Measurements from ENCODE around the gene TMEM127.
"Not testable (repeated sequence)": the region's sequence is repeated elsewhere in the genome, so short reads cannot be mapped to it uniquely, and the experiment has no call there.

The TMEM127 gene

GRCh38 chr2:96240341-96241038, 25.3 kb downstream of the TMEM127 start:
- no peak for DNase-seq (ENCODE audit: low spot score)

DNA sequence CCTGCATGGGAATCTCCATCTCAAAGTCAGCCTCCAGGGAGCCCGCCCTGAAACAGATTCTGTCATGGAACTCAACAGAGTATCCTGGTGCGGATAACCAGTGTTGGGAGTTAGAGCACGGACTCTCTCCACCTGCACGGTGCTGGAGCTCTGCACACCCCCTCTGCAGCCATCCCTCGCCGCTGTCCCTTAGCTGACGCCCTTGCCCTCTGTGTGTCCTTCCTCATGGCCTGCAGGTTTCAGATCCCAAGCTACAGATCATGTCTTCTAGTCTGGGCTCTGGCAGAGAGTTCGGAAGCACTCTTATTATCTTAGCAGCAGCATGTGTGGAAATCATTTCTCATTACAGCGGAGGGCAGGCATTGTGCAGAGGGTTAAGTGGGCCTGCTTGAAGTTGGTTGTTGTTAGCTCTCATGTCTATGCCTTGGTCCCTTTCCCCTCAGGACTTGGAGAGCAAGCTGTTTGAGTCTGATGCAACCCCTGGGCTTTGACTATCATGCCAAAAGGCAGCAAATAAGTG, 26.0 kb downstream of the TMEM127 start:
- DNase-seq (ENCODE audit: low spot score), result no peak

DNA sequence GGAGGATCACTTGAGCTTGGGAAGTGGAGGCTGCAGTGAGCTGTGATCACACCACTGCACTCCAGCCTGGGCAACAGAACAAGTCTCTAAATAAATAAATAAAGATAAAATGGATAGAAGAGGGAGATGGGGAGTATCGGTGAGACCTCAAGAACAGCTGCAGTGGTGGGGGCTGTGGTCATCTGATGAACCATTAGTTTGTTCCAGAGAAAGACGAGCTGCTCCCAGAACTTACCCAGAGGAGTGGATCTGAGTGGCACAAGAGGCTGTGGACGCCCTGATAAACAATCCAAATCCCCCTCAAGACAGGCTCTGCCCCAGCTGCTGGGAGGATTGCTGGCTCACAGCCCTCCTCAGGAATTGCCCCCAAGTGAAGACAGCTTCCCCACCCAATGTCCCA, 26.7 kb downstream of the TMEM127 start:
- no peak for DNase-seq (ENCODE audit: low spot score)

GRCh38 chr2:96238266-96238665, 27.5 kb downstream of the TMEM127 start:
- DNase-seq (ENCODE audit: low spot score), result no peak

GRCh38 chr2:96236882-96237281, 28.9 kb downstream of the TMEM127 start:
- no peak for DNase-seq (ENCODE audit: low spot score)

GRCh38 chr2:96233880-96234316, 31.9 kb downstream of the TMEM127 start:
- DNase-seq (ENCODE audit: low spot score), result no peak

DNA sequence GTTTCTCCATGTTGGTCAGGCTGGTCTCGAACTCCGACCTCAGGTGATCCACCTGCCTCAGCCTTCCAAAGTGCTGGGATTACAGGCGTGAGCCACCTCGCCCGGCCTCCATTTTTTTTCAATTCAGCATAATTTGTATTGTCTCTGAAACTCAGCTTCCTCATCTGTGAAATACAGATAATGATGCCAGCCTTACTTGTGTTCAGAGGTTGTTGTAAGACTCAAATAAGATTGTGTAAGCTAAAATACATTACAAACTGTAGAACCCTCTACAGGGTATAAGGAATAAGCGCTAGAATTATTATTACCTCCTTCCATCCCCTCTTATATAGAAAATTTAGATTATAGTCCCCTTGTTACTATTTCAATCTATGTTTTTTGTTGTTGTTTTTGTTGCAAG, 32.4 kb downstream of the TMEM127 start:
- DNase-seq (ENCODE audit: low spot score), result no peak

DNA sequence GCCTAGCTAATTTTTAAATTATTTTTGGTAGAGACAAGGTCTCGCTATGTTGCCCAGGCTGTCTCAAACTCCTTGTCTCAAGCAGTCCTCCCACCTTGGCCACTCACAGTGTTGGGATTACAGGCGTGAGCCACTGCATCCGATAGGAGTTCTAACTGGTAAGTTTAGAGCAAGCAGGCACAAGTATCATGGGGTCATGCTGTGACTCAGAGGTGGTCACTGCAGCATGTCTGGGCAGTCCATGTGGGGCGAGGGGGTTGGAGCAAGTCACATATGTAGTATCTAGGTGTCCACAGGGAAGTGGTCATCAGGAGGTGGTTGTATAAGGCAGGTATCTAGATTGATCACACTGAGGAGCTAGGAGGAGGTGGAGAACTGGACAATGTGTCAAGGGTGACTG, 34.5 kb downstream of the TMEM127 start:
- DNase-seq (ENCODE audit: low spot score), result no peak

DNA sequence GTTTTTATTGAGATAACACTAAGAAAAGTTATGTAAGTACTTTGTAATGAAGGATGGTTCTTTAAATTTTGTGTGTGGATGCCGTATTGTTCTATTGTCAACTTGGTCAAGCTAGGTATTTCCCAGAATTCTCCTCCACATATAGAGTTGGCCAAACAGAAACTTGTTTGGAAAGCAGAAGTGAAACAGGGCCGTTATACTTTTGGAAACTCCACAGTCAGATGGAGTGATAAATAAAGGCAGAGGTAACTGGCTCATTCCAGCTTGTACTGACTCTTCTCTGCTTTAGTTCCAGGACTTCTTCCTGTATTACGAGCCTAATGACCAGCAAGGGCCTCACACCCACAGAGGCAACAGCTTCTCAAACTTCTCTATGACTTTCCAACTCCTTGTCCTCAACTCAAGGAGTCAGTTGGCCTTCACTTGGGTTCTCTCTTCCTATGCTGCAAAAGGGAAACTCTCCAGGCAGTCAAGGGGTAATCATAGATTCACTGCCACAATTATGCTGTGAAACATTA, 40.7 kb downstream of the TMEM127 start:
- no peak for DNase-seq (ENCODE audit: low spot score)

GRCh38 chr2:96221106-96221505, 44.7 kb downstream of the TMEM127 start:
- DNase-seq (ENCODE audit: low spot score), result not testable (repeated sequence)

DNA sequence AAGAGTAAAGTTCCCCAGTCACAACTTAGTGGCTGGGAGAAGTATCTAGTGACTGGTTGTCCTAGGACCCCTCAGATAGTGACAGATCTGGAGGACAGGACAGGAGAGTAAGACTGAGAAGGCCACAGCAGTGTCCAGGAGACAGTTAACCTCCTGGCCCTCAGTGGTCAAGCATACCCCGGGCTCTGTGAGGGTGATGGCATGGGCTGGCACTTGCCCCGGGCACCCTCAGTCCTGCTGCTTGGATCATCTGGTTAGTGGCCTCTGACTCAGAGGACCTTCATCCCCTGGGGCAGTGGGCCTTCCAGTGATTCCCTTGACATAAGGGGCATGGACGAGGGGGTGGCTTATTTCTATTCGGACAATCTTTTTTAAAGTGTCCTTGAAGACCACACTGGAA, 45.8 kb downstream of the TMEM127 start:
- not testable (repeated sequence) for DNase-seq (ENCODE audit: low spot score)

GRCh38 chr2:96218508-96219131, 47.2 kb downstream of the TMEM127 start:
- no peak for DNase-seq (ENCODE audit: low spot score)

- DNase-seq (ENCODE audit: low spot score), result no peak
Measured at GRCh38 chr2:96214554-96214953, 51.2 kb downstream of the TMEM127 start.

DNA sequence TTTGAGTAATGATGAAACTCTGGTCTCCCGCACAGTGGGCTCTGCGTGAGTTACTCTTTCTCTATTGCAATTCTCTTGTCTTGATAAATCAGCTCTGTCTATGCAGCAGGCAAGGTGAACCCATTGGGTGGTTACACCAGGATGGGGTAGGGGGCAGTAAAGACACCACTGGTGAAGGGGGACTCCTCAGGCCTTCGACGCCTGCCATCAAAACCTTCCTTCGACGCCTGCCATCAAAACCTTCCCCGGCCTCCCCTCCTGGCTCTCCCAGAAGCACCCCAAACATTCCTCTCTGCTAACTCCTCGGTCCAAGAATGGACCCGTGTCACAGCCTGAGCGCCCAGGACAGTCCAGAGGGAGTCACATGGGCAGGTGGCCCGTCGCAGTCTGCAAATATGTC, 52.4 kb downstream of the TMEM127 start:
- DNase-seq (ENCODE audit: low spot score), result no peak

- no peak for DNase-seq (ENCODE audit: low spot score)
Measured at GRCh38 chr2:96212339-96212738, 53.5 kb downstream of the TMEM127 start.

DNA sequence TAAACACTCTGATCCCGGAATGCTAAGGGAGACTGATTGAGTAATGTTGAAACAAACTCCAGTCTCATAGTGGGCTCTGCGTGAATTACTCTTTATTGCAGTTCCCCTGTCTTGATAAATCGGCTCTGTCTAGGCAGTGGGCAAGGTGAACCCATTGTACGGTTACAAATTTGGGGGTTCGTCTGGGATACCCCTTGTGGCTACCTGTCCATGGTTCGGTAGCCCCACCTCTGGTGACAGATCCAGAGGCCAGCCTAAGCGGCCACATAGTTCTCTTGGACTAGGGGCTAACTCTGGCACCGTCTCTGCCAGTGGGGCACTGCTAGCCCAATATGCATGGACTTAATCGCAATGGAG, 56.1 kb downstream of the TMEM127 start:
- DNase-seq (ENCODE audit: low spot score), result no peak

DNA sequence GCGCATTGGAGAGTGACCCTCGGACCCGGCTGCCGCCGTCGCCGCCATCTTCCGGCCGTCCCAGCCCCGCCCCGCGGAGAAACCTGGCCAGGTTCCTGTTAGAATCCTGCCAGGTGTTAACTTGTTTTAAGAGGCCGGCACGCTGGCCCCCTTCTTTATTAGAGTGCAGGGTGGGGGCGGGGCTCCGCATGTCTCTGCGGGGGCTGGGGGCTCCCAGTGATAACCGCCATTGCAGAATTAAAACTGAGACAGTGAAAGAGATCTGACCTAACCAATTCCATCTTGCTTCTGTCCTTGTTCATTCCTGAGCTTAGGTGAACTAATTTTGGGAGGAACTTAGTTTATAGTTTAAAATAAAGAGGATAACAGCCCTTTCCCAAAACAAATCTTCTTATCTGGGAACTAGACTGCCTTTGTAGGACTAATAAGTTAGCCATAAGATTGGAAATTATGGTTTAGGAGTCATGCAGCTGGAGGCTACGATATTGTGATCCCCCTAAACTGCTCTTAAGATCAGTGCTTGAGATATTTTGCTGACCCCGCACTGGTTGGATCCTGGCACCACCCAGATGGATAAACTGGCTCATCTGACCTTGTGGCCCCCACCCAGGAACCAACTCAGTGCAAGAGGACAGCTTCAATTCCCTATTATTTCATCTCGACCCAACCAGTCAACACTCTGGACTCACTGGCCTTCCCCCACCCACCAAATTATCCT, 56.6 kb downstream of the TMEM127 start:
- DNase-seq (ENCODE audit: low spot score), result no peak

- peak; percentile 90 for DNase-seq (ENCODE audit: low spot score)
Measured at GRCh38 chr2:96208143-96209010, 57.4 kb downstream of the TMEM127 start, which contains the start of gene STARD7. TSS of gene STARD7 (minus strand) at chr2:96208827. CDS start at chr2:96208434, 393 bp downstream.

DNA sequence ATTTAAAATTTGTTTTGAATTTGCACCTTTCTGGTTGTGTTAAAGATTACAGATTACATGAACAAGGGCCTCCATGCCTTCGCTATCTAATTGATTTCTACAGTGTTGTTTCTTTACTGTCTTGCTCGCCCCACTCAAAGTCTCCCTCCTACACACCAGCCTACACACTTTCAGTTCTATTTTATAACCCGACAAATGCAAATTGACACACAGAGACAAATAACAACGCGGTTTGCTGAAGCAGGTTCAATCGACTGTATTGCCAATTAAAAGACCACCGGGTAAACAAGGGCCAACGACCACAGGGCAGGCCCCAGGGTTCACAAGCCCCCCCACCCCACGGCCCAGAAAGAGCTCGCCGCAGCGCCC, 58.0 kb downstream of the TMEM127 start:
- DNase-seq (ENCODE audit: low spot score), result peak; percentile 19

DNA sequence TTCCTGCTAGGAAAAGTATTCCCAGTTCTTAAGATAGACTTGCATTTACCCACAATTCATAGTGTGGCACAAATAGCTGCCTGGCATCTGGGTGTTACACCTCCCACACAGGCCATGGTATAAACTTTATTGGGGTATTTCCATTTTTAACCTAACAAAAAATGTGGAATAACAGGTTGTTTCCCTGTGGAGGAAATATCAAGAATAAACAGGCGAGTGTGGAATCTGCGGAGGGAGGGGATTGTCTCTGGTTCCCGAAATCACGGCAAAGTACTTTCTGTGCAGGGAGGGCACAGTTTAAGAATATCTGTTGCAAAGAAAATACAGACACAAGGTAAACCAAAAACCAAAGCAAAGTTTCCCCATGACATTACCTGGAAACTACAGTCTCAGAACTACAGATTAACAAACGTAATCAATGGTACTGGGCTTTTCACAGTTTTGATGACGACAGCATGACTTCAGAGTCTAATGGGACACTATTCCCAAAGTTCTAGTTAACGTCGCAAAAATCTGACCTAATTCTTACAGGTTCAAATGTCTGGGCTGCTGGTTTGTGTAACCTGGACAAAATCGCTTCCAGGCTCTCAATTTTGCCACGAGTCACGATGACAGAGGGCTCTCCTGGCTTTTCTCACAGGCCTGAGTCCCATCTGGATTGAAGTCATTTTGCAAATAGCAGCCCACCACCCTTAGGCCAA, 58.6 kb downstream of the TMEM127 start:
- DNase-seq (ENCODE audit: low spot score), result peak; percentile 33

DNA sequence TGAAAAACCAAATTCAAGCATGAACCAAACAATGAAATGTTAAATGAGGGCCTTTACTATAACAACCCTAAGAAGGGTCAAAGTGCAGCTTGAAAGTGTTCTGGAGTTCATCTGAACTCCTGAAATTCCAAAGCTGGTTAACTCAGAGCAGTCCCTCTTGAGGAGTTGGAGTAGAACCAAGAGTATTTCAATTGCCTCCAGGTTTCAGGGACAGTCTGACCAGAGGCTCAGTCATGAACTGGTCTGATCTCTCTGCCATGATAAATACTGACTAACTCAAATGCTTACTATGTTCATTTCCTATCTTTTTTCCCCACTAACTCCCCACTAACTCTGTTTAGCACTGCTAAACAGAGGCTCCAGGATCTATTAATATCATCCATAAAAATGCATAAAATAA, 59.9 kb downstream of the TMEM127 start:
- DNase-seq (ENCODE audit: low spot score), result no peak
